Activated CD4-positive, CD25-positive, alpha-beta regulatory T cell treated with anti-CD3 and anti-CD28 coated beads, Interleukin-2, amount 50 U/mL, for 24 hours (primary cell): ENCODE data around the gene TRMT13.

Experiments
- ATAC-seq, 2 donors: fragments of 150-1000 bp; cut with Tn5 transposase; one replicate each; pipeline ENCODE4 v1.10.0; 2021; ENCODE audit warnings: mild to moderate bottlenecking in 1 of 2, moderate library complexity in 1 of 2

TRMT13 gene, protein sequence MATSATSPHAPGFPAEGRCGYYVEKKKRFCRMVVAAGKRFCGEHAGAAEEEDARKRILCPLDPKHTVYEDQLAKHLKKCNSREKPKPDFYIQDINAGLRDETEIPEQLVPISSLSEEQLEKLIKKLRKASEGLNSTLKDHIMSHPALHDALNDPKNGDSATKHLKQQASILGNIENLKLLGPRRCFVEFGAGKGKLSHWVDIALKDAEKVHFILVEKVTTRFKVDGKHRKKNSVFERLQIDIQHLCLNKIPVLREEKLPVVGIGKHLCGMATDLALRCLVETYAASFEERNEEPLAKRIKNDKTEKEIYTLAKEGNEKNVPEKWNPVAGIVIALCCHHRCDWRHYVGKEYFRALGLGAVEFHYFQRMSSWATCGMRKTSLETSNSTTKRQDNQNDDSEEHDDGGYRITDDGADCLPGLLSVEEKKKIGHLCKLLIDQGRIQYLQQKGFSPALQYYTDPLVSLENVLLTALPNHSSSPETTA

GRCh38 chr1:100132566-100133477 lies at the start of gene TRMT13, which contains the start of gene SASS6:
TSS of gene TRMT13 (plus strand) at chr1:100133163. CDS start at chr1:100133169, 6 bp downstream.
TSS of gene SASS6 (minus strand) at chr1:100132930. CDS start at chr1:100132814, 116 bp downstream.
- ATAC-seq, result peak; percentile 95 to 96

- ATAC-seq, result no peak
Observed at GRCh38 chr1:100087396-100087795, 45.6 kb upstream of the TRMT13 start.

- ATAC-seq, result no peak
Observed at GRCh38 chr1:100089082-100089481, 43.9 kb upstream of the TRMT13 start.

DNA sequence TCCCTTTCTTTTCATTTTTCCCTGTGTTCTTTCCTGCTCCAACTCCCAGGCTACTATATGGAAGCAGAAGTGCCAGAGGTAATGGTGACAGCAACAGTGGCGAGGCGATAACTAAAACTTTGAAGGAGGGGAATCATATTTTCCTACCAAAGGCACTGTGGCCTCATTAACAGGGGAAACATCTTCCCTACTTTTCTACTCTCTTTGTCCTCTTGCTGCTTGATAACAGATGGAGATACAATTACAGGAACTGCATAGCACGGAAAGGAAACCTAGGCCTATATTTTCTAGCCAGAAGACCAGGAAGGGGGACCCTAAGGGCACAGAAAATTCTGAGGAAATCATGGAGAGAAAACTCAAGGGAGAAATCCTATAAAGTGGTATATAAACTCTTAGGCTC lies 42.5 kb upstream of the TRMT13 start:
- no peak for ATAC-seq

DNA sequence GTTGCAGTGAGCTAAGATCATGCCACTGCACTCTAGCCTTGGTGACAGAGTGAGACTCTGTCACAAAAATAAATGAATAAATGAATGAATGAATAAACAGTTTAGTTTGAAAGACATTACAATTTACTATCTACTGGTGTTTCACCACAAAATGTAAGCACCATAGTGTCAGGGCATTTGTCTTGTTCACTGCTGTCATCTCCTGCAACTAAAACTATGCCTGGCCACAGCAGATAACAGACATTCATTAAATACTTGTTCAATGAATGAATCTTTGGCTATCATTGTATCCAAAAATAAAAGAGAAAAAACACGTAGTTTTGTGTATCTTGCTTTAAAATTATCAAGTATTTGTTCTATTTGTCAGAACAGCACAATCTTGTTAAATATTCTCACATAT lies 32.8 kb upstream of the TRMT13 start:
- ATAC-seq, result no peak

- ATAC-seq, result no peak
Observed at GRCh38 chr1:100101564-100101963, 31.4 kb upstream of the TRMT13 start.

GRCh38 chr1:100107696-100108095 lies 25.3 kb upstream of the TRMT13 start:
- no peak for ATAC-seq

- no peak for ATAC-seq
Observed at GRCh38 chr1:100109554-100110066, 23.4 kb upstream of the TRMT13 start.

- ATAC-seq, result no peak
Observed at GRCh38 chr1:100115524-100115923, 17.4 kb upstream of the TRMT13 start.

DNA sequence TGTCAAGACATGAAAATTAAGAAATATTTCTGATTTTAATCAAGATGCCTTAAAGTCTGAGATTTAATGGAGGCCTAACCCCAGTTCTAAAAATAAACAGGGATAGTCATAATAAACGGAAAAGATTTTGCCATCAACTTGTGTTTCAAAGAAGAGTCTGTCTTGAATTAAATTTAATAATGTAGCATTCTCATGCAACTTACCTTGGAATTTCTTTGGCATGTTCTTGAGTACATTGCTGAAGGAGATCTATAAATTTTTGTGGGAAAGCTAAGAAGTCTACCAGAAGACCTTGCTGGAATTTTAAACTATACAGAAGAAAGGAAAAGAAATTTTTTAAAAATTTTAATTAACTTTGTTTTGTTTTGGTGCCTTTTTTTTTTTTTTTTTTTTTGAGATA lies 10.8 kb upstream of the TRMT13 start:
- ATAC-seq, result no peak

- no peak for ATAC-seq
Observed at GRCh38 chr1:100127226-100127625, 5.7 kb upstream of the TRMT13 start.

DNA sequence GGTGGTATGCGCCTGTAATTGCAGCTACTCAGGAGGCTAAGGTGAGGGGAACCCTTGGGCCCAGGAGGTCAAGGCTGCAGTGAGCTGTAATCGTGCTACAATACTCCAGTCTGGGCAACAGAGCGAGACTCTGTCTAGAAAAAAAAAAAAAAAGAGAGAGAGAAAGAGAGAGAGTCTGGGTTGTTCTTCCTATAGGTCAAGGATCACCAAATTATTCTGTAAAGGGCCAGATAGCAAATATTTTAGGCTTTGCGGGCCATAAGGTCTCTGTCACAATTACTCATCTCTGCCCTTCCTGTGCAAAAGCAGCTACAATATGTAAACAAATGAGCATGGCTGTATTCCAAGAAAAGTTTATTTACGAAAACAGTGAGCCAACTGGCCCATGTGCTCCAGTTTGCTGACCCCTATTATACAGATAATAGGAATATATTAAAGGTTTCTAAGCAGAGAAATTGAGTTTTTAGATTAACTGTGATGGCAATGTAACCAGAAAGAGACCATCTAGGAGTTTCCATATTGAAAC lies 2.3 kb upstream of the TRMT13 start:
- no peak for ATAC-seq

DNA sequence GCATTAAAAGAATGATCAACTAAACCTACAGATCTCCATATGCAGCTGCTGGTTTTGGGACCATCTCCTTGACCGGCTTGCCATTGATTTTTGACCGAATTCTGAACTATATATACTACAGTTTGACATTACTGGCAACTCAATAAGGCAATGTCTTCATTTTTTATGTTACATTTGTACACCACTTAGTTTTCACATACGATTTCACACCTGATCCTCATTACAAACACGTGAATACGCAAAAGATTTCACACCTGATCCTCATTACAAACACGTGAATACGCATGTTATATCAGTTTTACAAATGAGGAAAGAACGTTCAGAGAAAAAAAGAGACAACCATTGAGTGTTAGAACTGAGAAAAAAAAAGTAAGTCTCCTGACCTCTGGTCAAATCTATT lies 1.3 kb upstream of the TRMT13 start:
- no peak for ATAC-seq

DNA sequence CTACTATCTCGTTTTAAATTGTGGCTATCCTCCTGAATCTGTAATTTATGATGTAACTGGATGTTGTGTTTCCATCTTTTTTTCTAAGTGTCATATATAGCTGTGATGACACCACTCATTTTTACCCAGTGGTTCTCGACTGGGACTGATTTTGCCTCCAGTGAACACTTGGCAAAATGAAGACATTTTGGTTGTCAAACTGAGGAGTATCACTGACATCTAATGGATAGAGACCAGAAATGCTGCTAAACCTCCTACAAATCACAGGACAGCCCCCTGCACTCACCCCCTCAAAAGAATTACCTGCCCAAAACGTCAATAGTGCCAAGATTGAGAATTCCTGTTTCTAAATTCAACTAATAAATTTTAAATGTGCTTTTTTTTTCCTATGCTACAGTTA lies 1.9 kb downstream of the TRMT13 start:
- no peak for ATAC-seq

DNA sequence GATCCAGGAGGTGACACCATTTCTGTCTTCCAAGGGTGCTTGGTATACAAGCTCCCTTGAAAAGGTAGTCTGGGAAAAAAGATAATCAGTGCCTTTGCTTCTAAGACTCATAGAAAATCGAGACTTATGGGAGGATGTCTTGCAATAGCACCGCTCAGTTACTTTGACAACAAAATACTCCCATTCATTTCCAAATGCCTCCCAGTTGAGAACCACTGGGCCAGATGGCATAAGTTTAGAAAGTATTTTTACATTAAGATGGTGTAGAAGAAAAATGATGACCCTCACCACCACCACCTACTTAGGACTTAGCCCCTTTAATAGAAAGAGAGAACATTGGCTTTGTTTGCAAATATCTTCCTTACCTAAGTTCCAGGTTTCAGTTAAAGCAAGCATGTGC lies 4.6 kb downstream of the TRMT13 start:
- ATAC-seq, result no peak

GRCh38 chr1:100141192-100141591 lies 8.2 kb downstream of the TRMT13 start:
- no peak for ATAC-seq

DNA sequence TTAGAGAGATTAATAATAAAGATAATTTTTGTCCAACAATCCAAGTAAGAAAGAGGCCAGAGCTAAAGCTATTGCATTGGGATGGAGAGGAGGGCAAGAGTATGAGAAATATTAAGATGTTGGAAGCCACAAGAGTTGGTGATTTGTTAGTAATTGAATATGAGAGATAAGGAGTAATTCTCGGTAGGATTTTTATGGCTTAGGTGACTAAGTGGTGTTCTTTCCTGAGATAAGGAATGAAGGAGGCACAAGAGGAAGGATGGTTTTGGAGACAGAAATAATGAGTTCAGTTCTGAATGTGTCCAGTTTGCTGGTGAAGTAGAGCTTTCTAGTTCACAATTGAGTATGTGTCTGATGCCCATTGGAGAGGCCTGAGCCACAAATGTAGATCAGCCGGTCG lies 9.4 kb downstream of the TRMT13 start:
- no peak for ATAC-seq

GRCh38 chr1:100145116-100145515 lies 12.2 kb downstream of the TRMT13 start:
- no peak for ATAC-seq

DNA sequence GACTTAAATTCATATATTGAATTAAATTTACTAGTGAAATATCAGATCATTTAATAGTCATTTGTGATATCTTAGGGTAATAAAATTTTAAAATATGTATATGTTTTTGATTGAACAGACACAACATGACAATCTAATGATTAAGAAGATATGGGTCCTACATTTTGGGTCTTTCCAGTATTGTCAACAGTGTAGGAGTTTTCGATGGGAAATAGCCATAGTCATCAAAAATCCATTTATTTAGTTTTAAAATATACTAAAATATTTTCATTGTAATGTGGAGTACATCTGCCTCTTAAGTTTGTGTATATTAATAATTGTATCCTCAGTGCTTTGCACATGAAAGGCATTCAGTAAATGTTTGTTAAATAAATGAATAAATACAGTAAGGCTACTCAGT lies 14.0 kb downstream of the TRMT13 start:
- no peak for ATAC-seq

- ATAC-seq, result no peak
Observed at GRCh38 chr1:100147875-100148274, 14.9 kb downstream of the TRMT13 start.

- no peak for ATAC-seq
Observed at GRCh38 chr1:100151679-100152078, 18.7 kb downstream of the TRMT13 start.

- no peak for ATAC-seq
Observed at GRCh38 chr1:100152271-100152670, 19.3 kb downstream of the TRMT13 start.

DNA sequence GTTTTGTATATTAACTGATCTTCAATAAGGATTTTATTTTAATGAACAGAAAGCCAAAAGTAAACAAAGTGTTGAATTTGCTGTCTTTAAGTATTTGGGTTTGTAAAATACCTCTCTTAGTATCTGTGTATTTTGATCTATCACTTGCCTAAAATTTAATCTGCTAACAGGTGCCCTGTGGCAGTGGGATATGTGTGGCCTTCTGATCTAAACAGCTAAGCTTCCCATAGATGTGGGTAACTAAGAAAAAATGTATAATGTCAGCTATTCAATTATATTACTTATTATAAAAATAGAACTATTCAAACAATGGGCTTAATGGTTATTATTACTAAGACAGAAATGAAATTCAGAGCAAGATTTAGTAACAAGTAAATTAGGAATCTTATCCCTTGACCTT lies 29.9 kb downstream of the TRMT13 start:
- ATAC-seq, result no peak
